ENCODE results near the gene PPTC7.
"Not testable (repeated sequence)": the region's sequence is repeated elsewhere in the genome, so short reads cannot be mapped to it uniquely, and the experiment has no call there.

The PPTC7 gene

DNA sequence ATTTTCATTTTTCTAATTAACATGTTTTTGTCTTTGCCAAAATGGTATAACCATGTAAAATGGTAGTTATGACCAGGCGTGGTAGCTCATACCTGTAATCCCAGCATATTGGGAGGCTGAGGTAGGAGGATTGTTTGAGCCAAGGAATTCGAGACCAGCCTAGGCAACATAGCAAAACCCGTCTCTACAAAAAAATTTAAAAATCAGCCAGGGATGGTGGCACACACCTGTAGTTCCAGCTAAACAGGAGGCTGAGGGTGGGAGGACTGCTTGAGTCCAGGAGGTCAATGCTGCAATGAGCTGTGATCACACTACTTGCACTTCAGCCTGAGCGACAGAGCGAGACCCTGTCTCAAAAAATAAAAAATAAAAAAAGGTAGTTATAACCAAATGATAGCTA, 23.1 kb downstream of the PPTC7 start:
- FAIRE-seq: no peak

DNA sequence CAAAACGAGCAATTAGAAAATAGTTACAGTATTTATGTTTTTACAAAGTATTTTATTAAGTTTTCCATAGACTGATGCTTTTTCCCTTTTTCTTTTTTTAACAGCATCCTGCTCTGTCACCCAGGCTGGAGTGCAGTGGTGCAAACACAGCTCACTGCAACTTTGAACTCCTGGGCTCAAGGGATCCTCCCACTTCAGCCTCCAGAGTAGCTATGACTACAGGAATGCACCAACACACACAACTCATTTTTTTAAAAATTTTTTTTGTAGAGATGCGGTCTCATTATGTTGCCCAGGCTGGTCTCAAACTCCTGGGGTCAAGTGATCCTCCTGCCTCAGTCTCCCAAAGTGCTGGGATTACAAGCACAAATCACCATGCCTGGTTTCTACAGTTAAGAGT, 24.2 kb downstream of the PPTC7 start:
- FAIRE-seq: not testable (repeated sequence)

DNA sequence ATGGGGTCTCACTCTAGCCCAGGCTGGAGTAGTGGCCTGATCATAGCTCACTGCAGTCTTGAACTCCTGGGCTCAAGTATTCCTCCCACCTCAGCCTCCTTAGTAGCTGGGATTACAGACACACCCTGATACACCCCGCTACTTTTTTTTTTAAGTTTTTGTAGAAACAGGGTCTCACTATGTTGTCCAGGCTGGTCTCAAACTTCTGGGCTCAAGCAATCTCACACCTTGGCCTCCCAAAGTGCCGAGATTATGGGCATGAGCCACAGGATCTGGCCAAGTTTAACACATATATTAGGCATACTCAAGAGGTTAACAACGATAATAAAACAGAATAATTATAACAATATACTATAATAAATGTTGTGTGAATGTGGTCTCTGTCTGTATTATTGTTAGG, 25.8 kb downstream of the PPTC7 start:
- FAIRE-seq: no peak

DNA sequence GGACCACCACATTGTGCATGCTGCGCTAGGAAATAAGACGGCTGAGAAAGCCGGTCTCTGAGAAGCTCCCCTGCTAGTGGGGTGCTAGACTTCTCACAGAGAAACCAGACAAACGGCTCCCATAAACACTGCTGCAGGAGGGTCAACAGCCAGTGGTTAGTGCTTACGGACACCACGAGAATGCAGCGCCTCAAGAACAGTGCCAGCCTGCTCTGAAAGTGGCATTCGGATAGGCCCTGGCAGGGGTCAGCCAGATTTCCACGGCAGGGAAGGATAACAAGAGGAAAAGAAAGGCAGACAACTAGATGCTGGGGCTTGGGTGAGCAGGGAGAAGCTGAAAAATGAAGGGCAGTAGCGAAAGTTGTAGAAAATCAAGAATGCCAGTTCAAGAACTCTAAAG, 26.4 kb downstream of the PPTC7 start:
- no peak for FAIRE-seq

DNA sequence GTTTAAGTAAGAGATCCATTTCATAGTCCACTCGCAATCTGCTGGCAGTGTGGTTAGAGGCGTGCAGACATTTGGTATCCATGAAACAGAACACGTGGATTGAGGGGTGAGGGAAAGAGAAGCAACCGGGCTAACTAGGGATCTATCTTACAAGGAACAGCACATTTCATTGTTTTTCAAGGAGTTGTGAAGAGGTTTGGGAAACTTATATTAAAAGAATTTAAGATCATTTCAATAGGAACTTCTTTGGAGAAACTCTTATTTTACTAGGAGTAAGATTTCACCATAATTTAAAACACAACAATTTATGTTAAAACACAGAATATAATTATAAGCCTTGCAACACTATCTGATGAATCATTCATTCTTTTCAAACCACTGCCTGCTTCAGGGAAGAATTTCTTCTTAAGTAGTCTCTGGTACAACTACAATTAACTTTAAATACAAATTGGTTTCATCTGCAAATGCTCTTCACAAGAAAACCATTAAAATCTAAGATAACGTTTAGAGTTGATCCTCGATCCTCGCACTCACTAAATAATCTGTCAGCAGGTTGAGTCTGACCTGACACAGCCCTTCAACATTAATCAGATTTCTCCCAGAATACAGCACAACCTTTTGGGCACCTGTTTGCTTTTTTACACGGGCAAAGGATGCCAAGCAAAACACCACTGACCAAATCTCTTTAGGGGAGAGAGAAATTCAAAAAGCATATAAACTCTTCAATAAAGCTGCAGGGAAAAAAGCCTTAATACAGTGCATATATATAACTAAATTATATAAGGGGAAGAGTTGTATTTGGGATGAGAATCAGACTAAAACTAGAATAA, 27.3 kb downstream of the PPTC7 start:
- no peak for FAIRE-seq

DNA sequence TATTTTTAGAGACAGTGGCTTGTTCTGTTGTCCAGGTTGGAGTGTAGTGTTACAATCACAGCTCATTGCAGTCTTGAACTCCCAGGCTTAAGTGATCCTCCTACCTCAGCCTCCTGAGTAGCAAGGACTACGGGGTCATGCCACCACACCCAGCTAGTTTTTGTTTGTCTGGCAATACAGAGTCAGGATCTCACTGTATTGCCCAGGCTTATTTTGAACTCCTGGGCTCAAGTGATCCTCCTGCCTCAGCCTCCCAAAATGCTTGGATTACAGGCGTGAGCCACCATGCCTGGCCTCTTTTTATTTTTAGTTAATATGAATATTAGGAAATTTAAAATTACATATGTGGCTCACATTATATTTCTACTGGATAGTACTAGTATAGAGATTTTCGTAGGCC, 28.9 kb downstream of the PPTC7 start:
- FAIRE-seq: no peak

DNA sequence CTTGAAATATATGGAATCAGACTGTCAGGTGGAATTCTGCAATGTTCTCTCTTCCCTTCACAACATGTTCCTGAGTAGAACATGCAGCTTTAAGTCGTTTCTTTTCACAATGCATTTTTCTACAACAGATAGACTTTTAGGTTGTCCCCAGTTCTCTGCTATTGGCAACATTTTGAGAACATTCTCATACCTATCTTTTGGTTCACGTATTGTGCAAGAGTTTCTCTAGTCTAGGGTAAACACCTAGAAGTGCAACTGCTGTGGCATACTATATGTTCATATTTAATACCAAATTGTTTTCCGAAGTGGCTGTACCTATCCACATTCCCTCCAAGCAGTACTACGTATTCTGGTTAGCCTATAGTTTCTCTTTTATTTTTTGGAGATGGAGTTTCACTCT, 32.1 kb downstream of the PPTC7 start:
- no peak for FAIRE-seq

DNA sequence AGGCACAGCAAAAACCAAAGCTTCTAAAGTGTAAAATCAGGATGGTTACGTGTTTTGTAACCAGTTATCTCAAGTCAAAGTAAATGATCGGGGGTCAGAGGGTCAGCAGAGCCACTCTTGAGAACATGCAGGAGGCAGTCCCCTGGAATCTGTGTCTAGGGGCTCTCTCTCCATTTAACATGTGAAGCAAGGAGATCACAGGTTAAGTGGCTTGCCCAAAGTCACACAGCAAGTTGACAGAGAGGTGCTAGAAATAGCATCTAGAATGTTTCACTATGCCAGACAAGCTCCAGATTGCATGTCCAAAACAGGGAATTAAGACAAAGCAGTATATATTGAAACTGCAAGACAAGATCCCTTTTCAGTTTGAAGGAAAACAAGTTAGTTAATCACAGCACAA, 33.4 kb downstream of the PPTC7 start:
- FAIRE-seq: no peak

DNA sequence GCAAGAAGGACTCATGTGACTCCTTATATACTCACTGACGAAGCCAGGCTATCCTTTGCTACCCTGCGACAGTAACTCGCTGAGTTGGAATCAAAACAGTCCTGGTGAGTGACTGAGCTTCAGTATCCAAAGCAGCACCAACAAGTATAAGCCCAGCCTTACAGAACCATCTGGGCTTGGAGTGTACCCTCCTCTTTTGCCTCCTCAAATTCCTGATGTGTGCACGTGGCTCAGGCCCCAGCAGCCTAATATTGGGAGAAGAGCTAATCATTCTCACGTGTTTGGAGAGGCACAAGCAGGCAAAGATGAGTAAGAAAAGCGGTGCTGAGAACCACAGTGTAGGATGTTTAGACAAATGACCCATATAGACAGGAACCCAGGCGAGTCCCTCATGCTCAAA, 34.4 kb downstream of the PPTC7 start:
- no peak for FAIRE-seq

DNA sequence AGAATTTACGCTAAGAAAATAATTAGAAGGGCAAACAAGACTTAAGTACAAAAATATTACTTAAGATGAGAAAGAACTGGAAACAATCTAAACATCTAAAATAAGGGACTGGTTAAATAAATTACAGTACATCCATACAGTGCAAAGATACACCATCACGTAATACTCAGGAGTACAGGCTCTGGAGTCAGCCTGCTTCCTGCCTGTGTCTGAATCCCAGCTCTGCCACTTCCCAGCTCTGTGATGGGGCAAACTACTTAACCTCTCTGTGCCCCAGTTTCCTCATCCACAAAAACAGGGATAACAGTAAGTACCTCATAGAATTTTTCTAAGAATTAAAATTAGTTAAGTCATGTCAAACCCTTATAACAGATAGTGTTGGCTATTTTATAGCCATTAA, 36.0 kb downstream of the PPTC7 start:
- FAIRE-seq: no peak

DNA sequence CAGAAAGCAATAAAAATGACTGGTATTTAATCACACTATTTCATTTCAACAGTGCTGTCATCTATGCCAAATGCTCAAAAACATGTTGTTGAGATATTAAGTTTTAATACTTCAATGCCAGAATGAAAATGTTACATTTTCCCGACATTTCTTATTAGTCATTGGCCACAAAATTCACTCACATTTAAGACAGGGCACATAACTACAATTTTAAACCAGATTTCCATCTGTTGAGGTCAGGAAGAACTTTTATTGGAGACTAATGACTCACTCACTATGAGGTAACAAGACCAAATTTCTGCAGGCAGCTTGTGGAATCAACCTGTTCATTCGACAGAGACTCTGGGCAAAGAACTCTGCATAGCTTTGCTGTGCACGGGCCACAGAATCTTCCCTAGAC, 36.8 kb downstream of the PPTC7 start:
- no peak for FAIRE-seq

DNA sequence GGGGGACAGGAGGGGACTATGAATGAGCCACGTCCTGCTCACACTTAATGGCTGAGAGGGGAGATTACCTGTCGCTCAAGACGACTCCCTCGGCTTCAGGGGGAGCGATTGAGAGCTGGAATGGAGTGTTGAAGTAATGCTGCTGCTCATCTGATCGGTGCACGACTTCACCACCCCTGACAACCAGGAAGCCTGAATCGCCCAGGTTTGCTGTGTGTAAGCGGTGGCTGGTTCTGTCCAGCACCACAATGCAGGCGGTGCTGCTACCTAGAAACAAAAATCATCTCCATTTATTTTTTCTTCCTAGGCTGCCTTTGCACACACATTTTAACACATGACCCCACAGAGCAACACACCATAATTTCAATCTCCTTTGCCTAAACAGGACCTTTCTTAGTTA, 37.3 kb downstream of the PPTC7 start:
- no peak for FAIRE-seq

DNA sequence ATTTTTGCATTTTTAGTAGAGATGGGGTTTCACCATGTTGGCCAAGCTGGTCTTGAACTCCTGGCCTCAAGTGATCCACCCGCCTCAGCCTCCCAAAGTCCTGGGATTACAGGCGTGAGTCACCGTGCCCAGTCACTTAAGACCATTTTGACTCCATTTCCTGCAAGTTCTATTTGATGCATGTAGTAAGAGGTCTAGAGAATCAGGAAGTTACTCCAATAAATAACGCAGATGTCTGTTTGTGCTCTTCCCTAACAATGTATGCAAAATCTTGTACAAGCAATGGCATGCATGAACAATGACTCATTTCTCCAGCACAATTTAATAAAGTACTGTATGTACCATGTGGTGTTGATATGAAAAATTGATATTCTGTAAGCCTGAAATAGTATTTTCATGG, 37.9 kb downstream of the PPTC7 start:
- not testable (repeated sequence) for FAIRE-seq

DNA sequence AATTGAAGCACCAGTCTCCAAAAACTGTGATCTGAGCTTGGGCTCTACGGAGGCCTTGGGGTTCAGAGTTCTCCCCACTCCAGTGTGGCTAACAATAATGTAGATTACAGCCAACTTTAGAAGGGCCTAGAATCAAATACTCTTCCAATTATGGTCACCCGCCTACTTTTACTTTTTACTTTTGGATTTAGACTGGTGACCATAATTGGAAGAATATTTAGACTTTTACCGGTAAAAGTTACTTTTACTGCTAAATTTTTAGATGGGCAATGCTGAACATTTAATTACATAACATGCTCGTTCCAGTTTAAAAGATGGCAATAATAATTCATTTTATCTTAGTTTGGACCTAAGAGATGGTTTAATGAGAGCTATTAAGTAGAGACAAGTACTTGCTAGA, 39.2 kb downstream of the PPTC7 start:
- no peak for FAIRE-seq

DNA sequence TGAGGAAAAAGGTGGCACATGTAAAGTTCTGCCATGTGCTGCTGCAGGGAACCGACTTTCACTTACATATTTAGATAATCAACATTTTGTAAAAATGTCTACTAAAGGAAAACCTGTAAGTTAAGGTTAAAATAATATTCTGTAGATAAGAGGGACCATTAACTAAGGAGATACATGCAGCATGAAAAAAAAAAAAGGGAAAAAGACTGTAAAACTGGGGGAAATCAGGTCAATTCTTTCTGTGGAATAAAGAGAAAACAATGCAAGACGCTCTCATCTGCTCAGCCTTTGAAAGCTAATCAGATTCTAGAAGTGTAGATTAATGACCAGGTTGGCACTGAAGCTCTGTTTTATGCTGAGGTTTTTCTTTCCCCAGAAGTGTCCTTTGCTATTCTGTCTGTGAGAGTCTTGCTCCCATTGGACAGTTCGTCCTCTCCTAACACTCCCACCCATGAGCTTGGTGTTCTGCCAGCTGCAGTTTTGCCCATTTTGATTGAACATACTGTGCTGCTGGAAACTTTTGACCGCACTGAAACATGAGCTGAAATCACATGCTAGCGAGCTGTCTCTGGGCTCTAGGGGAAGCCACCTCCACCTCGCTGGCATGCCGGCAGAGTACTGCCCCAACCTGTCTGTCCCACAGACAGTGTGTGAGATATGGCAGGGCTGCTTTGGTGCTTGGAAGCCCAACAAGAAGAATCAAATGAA, 39.7 kb downstream of the PPTC7 start:
- FAIRE-seq: no peak

DNA sequence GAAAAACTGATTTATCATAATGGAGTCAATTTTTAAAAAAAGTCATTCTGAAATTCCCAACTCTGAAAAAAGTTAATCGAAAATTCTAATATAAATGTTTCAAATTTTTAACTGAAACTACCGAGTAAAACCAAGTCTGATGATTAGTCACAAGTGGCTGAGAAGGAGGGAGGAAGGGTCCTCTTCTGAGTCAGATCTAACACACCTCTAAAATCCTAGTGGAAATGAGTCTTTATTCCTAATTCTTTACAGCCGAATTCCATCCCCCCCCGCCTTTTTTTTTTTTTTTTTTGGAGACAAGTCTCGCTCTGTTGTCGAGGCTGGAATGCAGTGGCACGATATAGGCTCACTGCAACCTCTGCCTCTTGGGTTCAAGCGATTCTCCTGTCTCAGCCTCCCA, 43.1 kb downstream of the PPTC7 start:
- no peak for FAIRE-seq

DNA sequence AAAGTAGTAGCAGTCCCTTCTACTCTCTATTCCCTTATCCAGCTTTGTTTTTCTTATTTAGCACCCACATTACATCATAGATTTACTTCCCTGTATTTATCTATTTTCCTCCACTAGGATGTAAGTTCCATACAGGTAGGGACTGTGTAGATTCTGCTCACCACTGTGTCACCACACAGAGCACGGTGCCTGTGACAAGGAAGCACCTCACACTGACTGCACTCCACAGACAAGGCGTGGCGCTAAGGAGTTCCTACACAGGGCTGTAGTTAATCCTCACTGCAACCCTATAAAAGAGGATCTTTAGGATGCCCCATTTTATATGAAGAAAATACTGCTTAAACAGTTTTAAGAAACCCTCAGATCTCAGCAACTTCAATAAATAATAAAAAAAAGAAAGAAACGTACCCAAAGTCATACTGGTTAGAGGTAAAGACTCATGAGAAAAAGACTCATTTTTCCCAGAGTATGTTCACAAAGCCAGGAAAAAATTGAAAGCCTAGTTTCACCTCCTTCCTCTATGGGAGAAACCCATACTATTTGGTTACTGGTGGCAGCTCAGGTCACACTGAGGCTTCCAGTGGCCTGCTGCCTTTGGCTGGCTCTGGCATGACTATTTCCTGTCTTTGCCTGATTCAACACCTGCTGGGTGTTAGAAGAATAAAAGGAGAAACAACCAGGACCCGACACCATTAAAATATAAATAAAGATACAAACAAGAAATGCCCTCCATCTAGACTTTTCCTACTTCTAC, 44.1 kb downstream of the PPTC7 start:
- FAIRE-seq: no peak

DNA sequence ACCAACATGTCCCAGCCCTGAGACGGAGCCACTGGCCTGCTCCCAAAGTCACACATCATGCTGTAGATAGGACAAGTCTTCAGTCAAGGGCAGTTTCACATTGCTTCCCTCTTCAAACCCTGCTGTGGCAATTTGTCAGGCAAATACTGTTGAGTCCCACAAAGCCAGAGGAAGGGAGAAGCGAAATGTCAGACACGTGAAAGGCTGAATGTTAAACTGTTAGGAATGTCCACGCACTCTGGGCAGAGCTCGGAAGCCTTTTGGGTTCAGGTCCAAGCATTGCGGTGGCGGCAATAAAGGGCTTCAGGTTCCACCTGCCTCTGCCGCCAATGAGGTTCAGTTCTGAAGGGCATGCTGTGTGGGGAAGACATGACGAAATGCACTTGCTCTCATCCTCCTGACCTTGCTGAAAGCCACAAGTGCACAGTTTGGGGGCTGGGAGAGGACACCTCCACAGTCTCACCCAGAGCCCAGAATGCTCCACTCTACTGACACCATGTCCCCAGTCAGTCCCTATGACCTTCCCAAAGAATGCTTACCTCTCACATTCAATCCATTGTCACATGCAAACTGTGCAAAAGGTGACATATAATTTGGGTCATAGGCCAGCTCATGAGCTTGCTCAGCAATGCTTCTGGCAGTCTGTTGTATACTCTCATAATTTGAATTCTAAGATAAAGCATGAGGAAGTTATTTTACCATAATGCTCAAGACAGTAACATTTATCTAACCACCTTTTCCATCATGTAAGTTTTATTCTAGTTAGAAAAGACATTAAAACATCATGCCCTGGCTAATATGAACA, 45.3 kb downstream of the PPTC7 start:
- FAIRE-seq: no peak

DNA sequence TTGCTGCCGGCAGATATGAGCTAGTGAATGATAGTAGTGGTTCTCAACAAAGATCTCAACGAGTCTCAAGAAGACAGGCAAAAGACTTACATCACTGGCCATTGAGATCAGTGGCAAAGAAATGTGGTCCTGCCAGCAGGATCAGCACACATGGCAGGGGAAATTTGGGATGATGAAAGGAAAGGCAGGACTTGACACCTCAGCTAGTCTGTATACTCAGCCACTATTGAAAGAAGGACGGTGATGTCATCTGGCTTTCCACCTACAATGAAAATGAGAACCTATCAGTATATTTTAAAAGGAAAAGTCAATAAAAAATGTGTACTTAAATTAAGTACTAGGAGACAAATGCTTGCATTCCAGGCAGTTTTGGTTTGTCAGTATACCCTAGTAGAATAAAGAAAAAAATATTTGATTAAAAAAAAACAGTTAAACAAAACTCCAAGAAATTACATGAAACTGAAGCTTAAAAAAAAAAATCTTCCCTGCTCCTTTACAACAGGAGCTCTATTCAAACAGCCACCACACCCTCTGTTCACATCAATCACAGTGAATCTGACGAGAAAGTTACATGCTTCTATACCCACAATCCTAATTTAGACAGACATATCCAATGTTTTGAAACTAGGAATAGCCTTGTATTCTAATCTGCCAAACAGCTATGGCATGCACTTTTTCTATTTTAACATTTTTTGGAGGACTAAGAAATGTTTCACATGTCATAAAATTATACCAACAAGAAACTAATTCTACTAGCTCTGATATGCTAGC, 46.1 kb downstream of the PPTC7 start:
- FAIRE-seq: no peak

DNA sequence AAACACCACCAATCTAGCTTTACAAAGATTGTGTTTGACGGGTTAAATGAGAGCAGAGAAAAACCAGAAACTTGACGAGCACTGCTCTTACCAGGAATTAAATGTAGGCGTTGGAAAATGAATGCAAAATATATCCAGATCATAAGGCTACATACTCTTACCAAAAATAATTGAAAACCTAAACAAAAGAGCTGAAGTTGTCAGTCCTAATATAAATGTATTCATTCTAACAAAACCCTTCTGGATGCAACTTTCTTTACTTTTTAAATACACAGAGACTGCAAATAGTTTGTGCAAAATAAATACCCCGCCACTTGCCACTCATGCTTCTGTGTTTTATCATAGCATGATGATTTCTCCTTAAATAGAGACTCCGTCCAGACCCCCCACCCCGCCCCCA, 48.3 kb downstream of the PPTC7 start:
- FAIRE-seq: no peak

DNA sequence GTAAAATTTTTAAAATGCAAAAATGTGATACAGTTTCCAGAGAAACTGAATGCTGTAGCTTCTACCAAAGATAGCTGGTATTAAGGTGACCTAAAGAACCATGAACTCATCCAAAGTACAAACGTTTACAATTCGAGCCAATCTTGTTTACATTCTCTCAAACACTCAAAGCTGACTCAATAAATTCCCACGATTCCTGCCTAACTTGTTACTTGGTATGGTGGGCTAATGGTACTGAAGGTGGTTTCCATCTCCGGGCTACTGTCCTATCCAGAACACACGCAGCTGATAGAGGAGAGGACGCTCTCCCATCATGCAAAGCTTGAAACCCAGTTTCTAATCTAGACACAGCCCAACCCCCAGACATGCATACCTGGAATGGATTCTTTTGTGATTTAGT, 49.5 kb downstream of the PPTC7 start:
- no peak for FAIRE-seq

DNA sequence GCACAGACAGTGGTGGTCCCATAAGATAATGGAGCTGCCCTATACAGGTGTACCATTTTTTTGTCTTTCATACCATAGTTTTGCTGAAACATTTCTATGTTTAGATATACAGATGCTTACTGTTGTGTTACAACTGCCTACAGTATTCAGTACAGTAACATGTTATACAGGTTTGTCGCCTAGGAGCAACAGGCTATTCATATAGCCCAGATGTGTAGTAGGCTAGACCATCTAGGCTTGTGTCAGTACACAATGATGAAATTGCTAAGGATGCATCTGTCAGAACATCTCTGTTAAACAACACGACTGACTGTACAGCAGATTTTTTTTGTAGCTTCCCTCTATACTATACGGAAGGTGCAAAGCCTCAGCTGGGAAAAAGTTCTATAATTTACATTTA, 50.5 kb downstream of the PPTC7 start:
- no peak for FAIRE-seq
